Iris pigment epithelial cell (primary cell): Measurements from ENCODE around the gene CYGB.
"Not testable (repeated sequence)": the region's sequence is repeated elsewhere in the genome, so short reads cannot be mapped to it uniquely, and the experiment has no call there.

ENCODE experiments used
- DNase-seq: peaks from one replicate; pipeline ENCODE4 v3.0.0-alpha.2; 2011; ENCODE audit warnings: low read depth

Gene CYGB

DNA sequence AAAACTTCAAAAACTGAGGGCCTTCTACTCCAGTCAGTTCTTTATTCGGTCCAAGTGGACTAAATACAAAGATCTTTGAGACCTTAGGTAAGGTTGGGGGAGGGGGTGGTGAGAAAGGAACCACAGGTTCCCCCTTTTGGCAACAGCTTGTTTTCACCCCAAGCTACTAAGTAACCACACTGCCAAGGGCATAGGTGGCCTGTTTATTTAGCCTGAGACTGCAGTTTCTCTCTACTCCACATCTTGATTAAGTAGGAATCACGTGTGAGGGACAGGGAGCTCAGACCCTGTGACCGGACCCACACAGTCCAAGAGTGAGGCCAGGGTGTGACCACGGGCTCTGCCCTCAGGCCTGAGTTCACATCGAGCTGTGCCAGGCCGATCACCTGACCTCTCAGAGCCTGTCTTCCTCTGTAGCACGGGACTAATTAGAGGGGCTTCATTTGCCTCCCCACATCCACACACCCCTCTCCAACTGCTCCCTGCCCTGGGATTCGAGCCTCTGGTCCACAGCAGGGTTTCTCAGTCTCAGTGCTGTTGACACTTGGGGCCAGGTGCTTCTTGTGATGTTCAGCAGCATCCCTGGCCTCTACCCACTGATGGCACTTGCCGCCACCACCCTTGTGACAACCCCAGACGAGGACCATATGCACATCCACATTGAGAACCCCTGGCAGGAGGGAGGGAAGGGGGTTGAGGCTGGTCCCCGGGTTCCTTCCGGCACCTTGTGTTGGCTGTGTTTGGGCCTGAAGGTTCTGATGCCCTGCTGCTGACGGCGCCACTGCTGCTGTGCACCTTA is 30.3 kb upstream of the CYGB start:
- no peak for DNase-seq

GRCh38 chr17:76566988-76567431 is 29.5 kb upstream of the CYGB start:
- no peak for DNase-seq

DNA sequence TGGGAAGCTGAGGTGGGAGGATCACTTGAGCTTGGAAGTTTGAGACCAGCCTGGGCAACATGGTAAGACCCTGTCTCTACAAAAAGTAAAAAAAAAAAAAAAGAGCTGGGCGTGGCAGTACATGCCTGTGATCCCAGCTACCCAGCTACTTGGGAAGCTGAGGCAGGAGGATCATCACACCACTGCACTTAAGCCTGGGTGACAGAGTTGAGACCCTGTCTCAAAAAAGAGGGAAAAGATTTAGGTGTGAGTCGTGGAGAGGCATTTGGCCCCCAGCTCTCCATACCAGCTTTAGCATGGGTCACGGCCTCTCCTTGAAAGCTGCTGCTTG is 29.1 kb upstream of the CYGB start:
- DNase-seq, result no peak

DNA sequence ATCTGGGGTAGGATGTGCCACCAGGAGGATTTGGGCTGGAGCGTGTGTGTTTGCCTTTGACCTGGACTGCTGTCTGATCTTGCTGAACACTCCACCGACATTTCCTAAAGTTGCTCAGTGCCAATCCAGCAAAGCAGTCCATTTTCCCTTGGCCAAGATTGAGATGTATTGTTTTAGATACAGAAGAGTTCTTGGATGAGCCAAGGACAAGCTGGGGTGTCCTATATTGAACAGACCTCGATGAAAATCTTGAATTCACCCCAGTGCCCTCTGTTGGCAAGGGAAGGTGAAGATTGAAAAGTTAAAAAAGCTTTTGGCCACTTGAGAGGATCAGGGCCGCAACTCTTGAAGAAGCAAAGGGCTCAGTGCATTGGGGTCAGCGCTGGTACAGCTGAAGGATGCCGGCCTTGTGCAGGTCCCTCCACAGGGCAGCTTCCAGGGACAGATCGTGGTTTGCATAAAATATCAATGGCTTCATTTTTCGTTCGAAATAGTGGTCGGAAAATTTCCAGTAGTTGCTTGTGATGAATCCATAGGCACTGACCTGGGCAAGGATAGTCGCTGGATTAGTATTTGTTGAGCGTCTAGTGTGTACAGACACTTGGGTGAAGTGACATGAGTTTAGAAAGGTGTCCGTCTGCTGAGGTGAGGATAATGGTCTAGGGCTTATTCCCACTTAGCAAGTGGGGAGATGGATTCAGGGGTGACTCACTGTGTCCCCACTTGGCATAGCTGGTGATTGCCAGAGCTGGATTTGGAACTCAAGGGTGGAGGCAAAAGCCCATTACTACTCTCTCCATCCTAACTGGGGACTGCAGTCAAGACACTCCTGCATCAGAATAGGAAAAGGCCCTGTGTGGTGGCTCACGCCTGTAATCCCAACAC is 28.5 kb upstream of the CYGB start:
- DNase-seq, result no peak

DNA sequence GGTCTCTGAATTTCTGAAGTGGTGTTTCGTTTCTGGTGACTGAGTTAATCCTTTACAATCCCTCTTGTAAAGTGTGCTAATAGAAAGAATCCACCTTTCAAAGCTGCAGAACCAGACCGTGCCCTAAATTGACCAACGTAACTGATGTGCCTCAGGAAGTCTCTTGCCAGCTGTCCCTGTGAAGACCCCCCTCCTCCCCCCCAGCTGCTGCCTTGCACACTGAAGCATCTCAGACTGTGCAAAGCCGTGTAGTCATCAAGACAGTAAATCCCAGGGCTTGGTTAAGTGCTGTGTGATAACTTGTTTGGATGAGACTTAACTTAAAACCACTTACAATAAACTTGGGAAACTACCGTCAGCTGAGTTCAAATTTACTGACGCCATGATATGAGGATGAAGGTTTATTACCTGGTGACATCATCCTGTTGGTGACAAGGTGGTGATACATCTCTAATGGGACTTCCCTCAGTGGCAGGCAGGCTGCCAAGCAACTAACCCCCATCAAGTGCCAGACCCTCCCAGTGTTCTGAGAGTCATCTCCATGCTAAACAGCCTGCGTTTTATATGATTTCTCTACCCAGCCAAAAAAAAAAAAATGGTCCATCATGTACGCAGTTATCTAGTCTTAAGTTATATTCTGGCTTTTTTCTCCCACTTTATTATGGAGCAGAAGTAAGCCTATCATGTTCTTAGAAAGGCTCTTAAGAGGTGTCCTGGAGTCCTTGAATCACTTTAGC is 27.6 kb upstream of the CYGB start:
- peak; percentile 50 for DNase-seq

DNA sequence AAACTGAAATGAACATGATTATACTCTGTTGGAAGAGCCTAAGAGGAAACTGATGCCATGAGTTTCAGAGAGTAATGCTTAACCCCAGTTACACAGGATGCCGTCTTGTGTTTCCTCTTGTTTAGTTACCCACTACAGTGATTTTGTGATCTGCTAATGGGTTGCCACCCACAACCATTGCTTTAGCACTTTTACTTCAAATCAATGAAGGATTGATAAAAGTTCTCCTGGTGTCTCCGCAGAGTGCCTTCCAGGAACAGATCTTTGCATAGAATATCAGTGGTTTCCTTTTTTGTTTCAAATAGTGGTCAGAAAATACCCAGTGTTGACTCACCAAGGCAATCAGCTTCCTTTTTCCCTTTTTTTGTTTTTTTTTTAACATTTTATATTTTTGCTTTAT is 25.9 kb upstream of the CYGB start:
- not testable (repeated sequence) for DNase-seq

DNA sequence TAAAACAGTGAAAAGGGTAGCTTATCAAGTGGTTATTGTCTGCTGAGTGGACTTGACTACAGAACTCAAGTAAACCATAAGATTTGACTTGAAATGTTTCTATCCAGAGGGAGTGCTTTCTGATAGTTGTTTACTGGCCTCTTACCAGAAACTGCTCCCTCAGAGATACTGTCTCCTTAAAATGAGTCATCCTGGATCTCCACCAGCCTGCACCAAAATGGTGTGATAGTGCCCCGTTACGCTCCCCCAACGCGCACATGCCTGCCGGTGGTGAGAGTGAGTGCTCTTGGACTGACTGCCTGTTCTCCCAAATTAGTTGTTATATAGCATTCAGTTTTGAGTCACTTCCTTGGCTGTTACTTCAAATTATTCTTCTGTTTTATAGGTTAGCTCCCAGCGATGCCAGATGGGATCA is 25.2 kb upstream of the CYGB start:
- DNase-seq, result peak; percentile 78

DNA sequence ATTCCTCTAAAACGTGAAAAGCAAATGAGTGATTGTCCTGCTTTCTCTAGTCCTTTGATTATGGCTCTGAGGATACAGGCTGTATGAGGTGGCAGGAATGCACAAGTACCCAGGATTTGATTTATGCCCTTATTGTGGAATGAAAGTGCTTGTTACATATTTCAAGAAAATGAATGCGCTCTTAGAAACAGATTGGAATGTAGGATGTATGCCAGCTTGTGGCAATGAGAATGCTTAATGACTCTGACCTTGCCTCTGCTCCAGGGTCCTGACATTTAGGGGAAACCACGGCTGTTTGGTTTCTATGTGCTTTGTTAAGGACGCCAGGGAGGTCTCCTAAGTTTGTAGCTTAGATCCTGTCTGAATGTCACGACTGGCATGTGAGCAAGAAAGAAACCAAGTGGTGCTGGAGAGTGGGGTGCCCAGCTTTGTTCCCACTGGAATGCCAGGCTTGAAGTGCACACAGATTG is 24.3 kb upstream of the CYGB start:
- no peak for DNase-seq

- peak; percentile 76 for DNase-seq
Measured at GRCh38 chr17:76561332-76561731, 23.8 kb upstream of the CYGB start.

- DNase-seq, result no peak
Measured at GRCh38 chr17:76560877-76561221, 23.3 kb upstream of the CYGB start.

DNA sequence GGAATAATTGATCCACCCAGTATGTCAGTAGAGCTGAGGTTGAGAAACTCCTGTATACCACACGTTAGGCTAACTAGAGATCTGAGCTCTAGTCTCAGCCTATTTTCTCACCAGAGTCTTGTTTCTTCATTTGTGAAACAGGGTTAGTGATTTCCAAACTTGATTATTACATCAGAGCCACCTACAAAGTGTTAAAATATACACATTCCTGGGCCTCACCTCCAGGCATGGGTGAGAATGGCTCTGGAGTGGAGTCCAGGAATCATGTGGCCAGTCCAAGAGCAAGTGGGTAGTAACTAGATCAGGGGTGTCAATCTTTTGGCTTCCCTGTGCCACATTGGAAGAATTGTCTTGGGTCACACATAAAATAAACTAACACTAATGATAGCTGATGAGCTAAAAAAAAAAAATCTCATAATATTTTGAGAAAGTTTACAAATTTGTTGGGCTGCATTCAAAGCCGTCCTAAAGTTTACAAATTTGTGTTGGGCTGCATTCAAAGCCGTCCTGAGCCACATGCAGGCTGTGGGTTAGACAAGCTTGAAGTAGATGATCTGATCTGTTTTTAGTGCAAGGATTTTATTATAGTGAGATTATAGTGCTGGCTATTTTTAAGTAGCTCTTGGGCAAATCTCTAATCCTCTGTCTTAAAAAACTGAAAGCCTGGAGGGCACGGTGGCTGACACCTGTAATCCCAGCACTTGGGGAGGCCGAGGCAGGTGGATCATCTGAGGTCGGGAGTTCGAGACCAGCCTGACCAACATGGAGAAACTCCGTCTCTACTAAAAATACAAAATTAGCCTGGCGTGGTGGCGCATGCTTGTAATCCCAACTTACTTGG is 22.7 kb upstream of the CYGB start:
- DNase-seq, result no peak

DNA sequence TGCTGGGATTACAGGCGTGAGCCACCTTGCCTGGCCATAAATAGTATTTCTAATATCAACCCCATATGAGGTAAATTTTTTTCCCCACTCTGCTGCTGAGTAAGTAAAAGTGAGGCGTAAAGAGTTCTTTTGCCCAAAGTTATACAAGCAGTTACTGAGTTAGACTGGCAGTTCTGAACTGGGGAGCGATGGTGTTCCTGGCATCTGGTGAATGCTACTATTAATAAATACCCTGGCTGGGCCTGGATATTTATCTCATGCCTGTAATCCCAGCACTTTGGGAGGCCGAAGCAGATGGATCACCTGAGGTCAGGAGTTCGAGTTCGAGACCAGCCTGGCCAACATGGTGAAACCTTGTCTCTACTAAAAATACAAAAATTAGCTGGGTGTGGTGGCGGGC is 22.0 kb upstream of the CYGB start:
- not testable (repeated sequence) for DNase-seq

DNA sequence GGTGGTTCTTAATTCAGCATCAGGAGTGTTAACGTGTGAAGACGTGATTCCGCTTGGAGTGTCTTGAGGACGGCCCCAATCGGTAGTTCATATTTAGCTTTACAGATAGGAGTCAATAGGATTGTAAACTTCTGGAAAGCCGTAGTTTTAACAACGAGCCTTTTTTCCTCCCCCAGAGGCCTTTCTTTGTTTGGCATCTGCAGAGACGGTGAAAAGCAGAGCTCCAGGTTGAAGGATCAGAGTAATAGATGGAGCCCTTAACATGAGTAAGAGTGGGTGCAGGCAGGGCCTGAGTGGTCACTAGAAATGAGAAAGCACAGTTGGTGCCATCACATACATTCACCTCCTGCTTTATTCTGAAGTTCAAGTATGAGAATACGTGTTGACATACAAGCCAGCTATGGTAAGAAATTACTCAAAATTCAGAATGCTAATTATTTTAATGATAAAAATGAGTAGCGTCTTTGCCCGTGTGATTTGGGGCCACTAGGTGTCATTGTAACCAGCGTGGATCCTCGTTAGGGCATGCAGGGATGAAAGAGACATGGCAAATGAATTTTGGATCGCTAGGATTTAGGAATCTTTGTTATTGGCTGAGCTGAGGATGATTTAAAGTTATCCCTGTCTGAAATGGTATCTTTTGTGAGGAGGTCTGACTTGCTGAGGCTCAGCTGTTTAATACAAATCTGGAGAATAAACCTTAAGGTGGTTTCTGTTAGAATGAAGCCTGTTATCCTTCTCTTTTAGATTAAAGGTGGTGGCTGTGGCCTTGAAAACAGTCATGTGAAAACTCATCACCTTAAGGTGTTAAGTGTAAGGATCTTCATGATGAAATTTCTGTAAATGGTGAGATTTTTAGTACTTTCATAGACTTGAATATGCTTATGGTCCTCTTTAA is 20.9 kb upstream of the CYGB start:
- DNase-seq, result peak; percentile 20

- peak; percentile 96 for DNase-seq
Measured at GRCh38 chr17:76557368-76558197, 20.1 kb upstream of the CYGB start.

GRCh38 chr17:76556765-76557367 is 19.4 kb upstream of the CYGB start:
- peak; percentile 63 for DNase-seq

DNA sequence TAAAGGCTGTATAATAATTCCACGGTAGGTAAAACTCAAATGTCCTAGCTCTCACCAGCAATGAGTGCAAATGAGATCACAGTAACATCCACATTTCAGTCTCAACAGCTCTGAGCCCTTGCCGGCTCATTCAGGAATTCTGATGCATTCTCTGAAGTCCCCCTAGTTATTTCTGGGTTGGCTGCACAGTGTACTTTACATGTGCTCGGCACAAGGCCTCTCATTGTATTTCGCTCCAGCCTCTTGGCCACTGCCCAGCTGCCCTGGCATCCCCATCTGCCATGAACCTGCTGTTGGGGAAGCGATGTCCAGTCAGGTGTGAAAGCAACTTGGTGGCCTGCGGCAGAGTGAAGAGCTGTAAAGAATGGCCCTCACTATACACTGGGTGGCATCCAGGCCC is 16.6 kb upstream of the CYGB start:
- DNase-seq, result no peak

- DNase-seq, result no peak
Measured at GRCh38 chr17:76553178-76553908, 15.8 kb upstream of the CYGB start.

GRCh38 chr17:76551685-76552084 is 14.2 kb upstream of the CYGB start:
- no peak for DNase-seq
